ENCODE results near the gene PODXL.
"Not testable (repeated sequence)": the region's sequence is repeated elsewhere in the genome, so short reads cannot be mapped to it uniquely, and the experiment has no call there.

The PODXL gene

GRCh38 chr7:131471250-131472004 is 85.0 kb downstream of the PODXL start:
- Histone ChIP-seq H3K4me3 (replicated peaks; ENCODE audit: low read depth, low read length) (no peak overlapping the region), H3K27me3 (replicated peaks; ENCODE audit: control insufficient read depth, insufficient read depth, low read length) (no peaks in the 10 kb centered on the region), H3K36me3 (ENCODE audit: control insufficient read depth, insufficient read depth, low read length) (peaks cover 6% of the 10 kb centered on the region)
- TF ChIP-seq, protein P1, sequence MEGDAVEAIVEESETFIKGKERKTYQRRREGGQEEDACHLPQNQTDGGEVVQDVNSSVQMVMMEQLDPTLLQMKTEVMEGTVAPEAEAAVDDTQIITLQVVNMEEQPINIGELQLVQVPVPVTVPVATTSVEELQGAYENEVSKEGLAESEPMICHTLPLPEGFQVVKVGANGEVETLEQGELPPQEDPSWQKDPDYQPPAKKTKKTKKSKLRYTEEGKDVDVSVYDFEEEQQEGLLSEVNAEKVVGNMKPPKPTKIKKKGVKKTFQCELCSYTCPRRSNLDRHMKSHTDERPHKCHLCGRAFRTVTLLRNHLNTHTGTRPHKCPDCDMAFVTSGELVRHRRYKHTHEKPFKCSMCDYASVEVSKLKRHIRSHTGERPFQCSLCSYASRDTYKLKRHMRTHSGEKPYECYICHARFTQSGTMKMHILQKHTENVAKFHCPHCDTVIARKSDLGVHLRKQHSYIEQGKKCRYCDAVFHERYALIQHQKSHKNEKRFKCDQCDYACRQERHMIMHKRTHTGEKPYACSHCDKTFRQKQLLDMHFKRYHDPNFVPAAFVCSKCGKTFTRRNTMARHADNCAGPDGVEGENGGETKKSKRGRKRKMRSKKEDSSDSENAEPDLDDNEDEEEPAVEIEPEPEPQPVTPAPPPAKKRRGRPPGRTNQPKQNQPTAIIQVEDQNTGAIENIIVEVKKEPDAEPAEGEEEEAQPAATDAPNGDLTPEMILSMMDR (IDR thresholded peaks at IDR 0.05; ENCODE audit: insufficient read depth, low read length, poor library complexity, severe bottlenecking) = no peak
- DNase-seq (ENCODE audit: extremely low read depth, insufficient read length) = no peak

DNA sequence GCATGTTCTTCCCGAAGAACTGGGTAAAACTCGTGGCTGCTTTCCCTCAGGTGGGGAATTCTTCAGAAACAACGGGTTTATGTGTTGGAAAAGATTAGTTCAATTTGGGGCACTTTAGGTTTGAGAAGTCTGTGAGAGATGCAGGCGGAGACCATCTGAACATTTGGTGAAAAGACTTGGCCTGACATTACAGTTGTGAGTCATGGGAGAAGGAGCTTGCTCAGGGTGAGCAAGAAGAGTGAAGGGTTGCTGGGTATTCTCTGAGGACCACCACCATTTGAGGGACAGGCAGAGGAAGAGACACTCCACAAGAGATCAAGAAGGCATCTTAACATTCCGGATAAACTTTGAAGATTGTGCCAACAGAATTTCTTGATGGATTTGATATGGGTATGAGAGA is 88.6 kb downstream of the PODXL start:
- Histone ChIP-seq H3K27me3 (replicated peaks; ENCODE audit: control insufficient read depth, insufficient read depth, low read length) (no peaks in the 10 kb centered on the region), H3K4me3 (replicated peaks; ENCODE audit: low read depth, low read length) (no peak overlapping the region), H3K36me3 (ENCODE audit: control insufficient read depth, insufficient read depth, low read length) (peaks cover 6% of the 10 kb centered on the region)
- TF ChIP-seq, protein P1 (IDR thresholded peaks at IDR 0.05; ENCODE audit: insufficient read depth, low read length, poor library complexity, severe bottlenecking) = no peak
- DNase-seq (ENCODE audit: extremely low read depth, insufficient read length) = no peak

GRCh38 chr7:131466735-131467365 is 89.6 kb downstream of the PODXL start:
- TF ChIP-seq, protein P1 (IDR thresholded peaks at IDR 0.05; ENCODE audit: insufficient read depth, low read length, poor library complexity, severe bottlenecking) = no peak
- H3K27me3 ChIP-seq (replicated peaks; ENCODE audit: control insufficient read depth, insufficient read depth, low read length) = no peaks in the 10 kb centered on the region
- H3K4me3 ChIP-seq (replicated peaks; ENCODE audit: low read depth, low read length) = no peak overlapping the region
- peaks cover 6% of the 10 kb centered on the region for H3K36me3 ChIP-seq (ENCODE audit: control insufficient read depth, insufficient read depth, low read length)
- DNase-seq (ENCODE audit: extremely low read depth, insufficient read length) = no peak

DNA sequence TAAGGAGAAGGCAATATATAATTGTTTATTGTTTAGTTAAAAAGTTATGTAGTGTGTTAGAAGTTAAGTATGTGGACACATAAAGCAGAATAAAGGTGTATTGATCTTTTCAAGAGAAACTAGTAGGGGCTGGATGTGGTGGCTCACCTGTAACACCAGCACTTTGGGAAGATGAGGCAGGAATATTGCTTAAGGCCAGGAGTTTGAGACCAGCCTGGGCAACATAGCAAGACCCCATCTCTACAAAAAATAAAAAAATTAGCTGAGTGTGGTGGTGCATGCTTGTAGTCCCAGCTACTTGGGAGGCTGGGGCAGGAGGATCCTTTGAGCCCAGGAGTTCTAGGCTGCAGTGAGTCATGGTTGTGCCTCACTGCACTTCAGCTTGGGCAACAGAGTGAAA is 93.7 kb downstream of the PODXL start:
- DNase-seq (ENCODE audit: extremely low read depth, insufficient read length); H3K4me3 ChIP-seq (replicated peaks; ENCODE audit: low read depth, low read length); H3K36me3 ChIP-seq (ENCODE audit: control insufficient read depth, insufficient read depth, low read length); H3K27me3 ChIP-seq (replicated peaks; ENCODE audit: control insufficient read depth, insufficient read depth, low read length): not testable (repeated sequence)

- H3K36me3 ChIP-seq (ENCODE audit: control insufficient read depth, insufficient read depth, low read length) = no peaks in the 10 kb centered on the region; the same call in none of the 2 replicates
- no peak overlapping the region for H3K4me3 ChIP-seq (replicated peaks; ENCODE audit: low read depth, low read length)
- TF ChIP-seq, protein P1 (IDR thresholded peaks at IDR 0.05; ENCODE audit: insufficient read depth, low read length, poor library complexity, severe bottlenecking) = no peak
- DNase-seq (ENCODE audit: extremely low read depth, insufficient read length) = no peak
- no peaks in the 10 kb centered on the region for H3K27me3 ChIP-seq (replicated peaks; ENCODE audit: control insufficient read depth, insufficient read depth, low read length)
Observed at GRCh38 chr7:131462059-131462458, 94.4 kb downstream of the PODXL start.

DNA sequence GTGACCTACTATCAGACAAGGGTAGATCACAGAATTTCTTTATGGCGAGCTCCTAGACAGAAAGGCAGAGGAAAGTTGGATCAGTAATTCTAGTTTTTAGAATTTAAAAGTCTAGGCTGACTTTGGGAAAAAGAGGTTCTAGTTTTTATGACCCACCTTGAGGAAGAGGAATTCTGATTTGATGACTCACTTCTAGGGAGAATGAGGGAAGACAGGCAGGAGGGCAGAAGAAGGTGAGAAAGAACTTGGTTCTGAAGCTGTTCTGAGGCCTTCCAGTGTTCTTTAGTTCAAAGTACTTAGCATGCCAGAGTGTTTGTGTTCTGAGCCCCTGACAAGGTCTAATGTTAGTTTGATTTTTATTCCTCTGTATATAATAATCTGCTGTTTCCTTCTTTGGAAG is 97.2 kb downstream of the PODXL start:
- Histone ChIP-seq H3K36me3 (ENCODE audit: control insufficient read depth, insufficient read depth, low read length) (no peaks in the 10 kb centered on the region; the same call in none of the 2 replicates), H3K4me3 (replicated peaks; ENCODE audit: low read depth, low read length) (no peak overlapping the region), H3K27me3 (replicated peaks; ENCODE audit: control insufficient read depth, insufficient read depth, low read length) (no peaks in the 10 kb centered on the region)
- TF ChIP-seq, protein P1 (IDR thresholded peaks at IDR 0.05; ENCODE audit: insufficient read depth, low read length, poor library complexity, severe bottlenecking) = no peak
- DNase-seq (ENCODE audit: extremely low read depth, insufficient read length) = no peak
